ENCODE results near the gene SLC31A1.

The SLC31A1 gene

GRCh38 chr9:113221800-113222481, 597 bp downstream of the SLC31A1 start:
- Histone ChIP-seq H3K4me2 (ENCODE audit: low read depth, low read length, poor library complexity, severe bottlenecking) (peak overlapping the region; percentile 96), H3F3A (ENCODE audit: insufficient read depth) (peaks cover 20% of the 10 kb centered on the region), H3K9me2 (replicated peaks; ENCODE audit: insufficient read depth, low read length) (no peaks in the 10 kb centered on the region), H3K79me2 (ENCODE audit: insufficient read depth, low read length) (peaks cover 46% of the 10 kb centered on the region), H2AFZ (ENCODE audit: low read depth, low read length, severe bottlenecking) (peak overlapping the region; percentile 80), H3K36me3 (ENCODE audit: low read length) (peaks cover 7% of the 10 kb centered on the region; the same call in 1 of the 2 replicates), H3K4me3 (ENCODE audit: insufficient read depth, low read length, poor library complexity, severe bottlenecking) (peak overlapping the region; percentile 89), H3K9me3 (ENCODE audit: insufficient read depth, low read length) (no peaks in the 10 kb centered on the region), H3K27ac (ENCODE audit: low read depth, low read length) (no peak overlapping the region), H3K27me3 (ENCODE audit: low read length) (no peaks in the 10 kb centered on the region), H3K9ac (ENCODE audit: low read length) (peak overlapping the region; percentile 93), H4K20me1 (ENCODE audit: low read depth, low read length) (peaks cover 7% of the 10 kb centered on the region; the same call in 1 of the 2 replicates)
- TF ChIP-seq CTCF (IDR thresholded peaks at IDR 0.05; ENCODE audit: insufficient read depth, low read length, poor library complexity, severe bottlenecking) (no peak), EZH2phosphoT487 (conservative IDR thresholded peaks at IDR 0.05; ENCODE audit: low read length) (no peak)

GRCh38 chr9:113222482-113222841, 1.1 kb downstream of the SLC31A1 start:
- Histone ChIP-seq H3K4me3 (ENCODE audit: insufficient read depth, low read length, poor library complexity, severe bottlenecking) (peak overlapping the region; percentile 89), H2AFZ (ENCODE audit: low read depth, low read length, severe bottlenecking) (no peak overlapping the region), H3K36me3 (ENCODE audit: low read length) (peaks cover 7% of the 10 kb centered on the region; the same call in 1 of the 2 replicates), H3K79me2 (ENCODE audit: insufficient read depth, low read length) (peaks cover 42% of the 10 kb centered on the region), H3K9me2 (replicated peaks; ENCODE audit: insufficient read depth, low read length) (no peaks in the 10 kb centered on the region), H3K27me3 (ENCODE audit: low read length) (no peaks in the 10 kb centered on the region), H3F3A (ENCODE audit: insufficient read depth) (peaks cover 20% of the 10 kb centered on the region), H3K4me2 (ENCODE audit: low read depth, low read length, poor library complexity, severe bottlenecking) (peak overlapping the region; percentile 96), H3K9me3 (ENCODE audit: insufficient read depth, low read length) (no peaks in the 10 kb centered on the region), H4K20me1 (ENCODE audit: low read depth, low read length) (peaks cover 7% of the 10 kb centered on the region; the same call in 1 of the 2 replicates), H3K27ac (ENCODE audit: low read depth, low read length) (no peak overlapping the region), H3K9ac (ENCODE audit: low read length) (peak overlapping the region; percentile 93)
- TF ChIP-seq CTCF (IDR thresholded peaks at IDR 0.05; ENCODE audit: insufficient read depth, low read length, poor library complexity, severe bottlenecking) (no peak), EZH2phosphoT487 (conservative IDR thresholded peaks at IDR 0.05; ENCODE audit: low read length) (no peak)

- no peak overlapping the region for H2AFZ ChIP-seq (ENCODE audit: low read depth, low read length, severe bottlenecking)
- H3K9me2 ChIP-seq (replicated peaks; ENCODE audit: insufficient read depth, low read length) = no peaks in the 10 kb centered on the region
- peaks cover 27% of the 10 kb centered on the region for H3K79me2 ChIP-seq (ENCODE audit: insufficient read depth, low read length)
- H3K4me3 ChIP-seq (ENCODE audit: insufficient read depth, low read length, poor library complexity, severe bottlenecking) = no peak overlapping the region
- TF ChIP-seq CTCF (IDR thresholded peaks at IDR 0.05; ENCODE audit: insufficient read depth, low read length, poor library complexity, severe bottlenecking) (no peak), EZH2phosphoT487 (conservative IDR thresholded peaks at IDR 0.05; ENCODE audit: low read length) (no peak)
- H3K36me3 ChIP-seq (ENCODE audit: low read length) = 0 out of 2 replicates have a peak, but pooled peaks cover under 1% of the 10 kb centered on the region
- no peak overlapping the region for H3K27ac ChIP-seq (ENCODE audit: low read depth, low read length)
- H3F3A ChIP-seq (ENCODE audit: insufficient read depth) = peaks cover 14% of the 10 kb centered on the region
- H3K9me3 ChIP-seq (ENCODE audit: insufficient read depth, low read length) = no peaks in the 10 kb centered on the region
- H3K9ac ChIP-seq (ENCODE audit: low read length) = no peak overlapping the region
- H4K20me1 ChIP-seq (ENCODE audit: low read depth, low read length) = peaks cover under 1% of the 10 kb centered on the region; the same call in 1 of the 2 replicates
- no peak overlapping the region for H3K4me2 ChIP-seq (ENCODE audit: low read depth, low read length, poor library complexity, severe bottlenecking)
- H3K27me3 ChIP-seq (ENCODE audit: low read length) = no peaks in the 10 kb centered on the region
These were observed 2.6 kb downstream of the SLC31A1 start for GRCh38 chr9:113223963-113224362.
